Common myeloid progenitor, CD34-positive (primary cell): ENCODE data around the gene FBXO15.
A peak's percentile ranks its signal among the peaks of the same experiment; 100 is the strongest.

ENCODE experiments used
- CTCF ChIA-PET: fragments of 350-600 bp; sonication (Branson Sonifier 250); formaldehyde crosslinking; loops from one replicate; lab custom pipeline; 2021; ENCODE audit warnings: antibody characterized with exemption; lab: Charles Lee
- POLR2A ChIA-PET: fragments of 350-600 bp; sonication (Branson Sonifier 250); formaldehyde crosslinking; loops from one replicate; lab custom pipeline; 2021; ENCODE audit warnings: antibody characterized with exemption; lab: Charles Lee
- DNase-seq, 3 donors: peaks; one replicate each; pipeline versions ENCODE4 v3.0.0 to v3.0.0-alpha.2; 2013
- H3K27ac ChIP-seq, 2 experiments: 1 replicate in 1 of 2; 2 replicates in 1 of 2; pipeline ENCODE4 v1.7.0; 2013; ENCODE audit warnings: inconsistent platforms in 2 of 2, low read length in 2 of 2, mild to moderate bottlenecking in 2 of 2, low read depth in 1 of 2, moderate library complexity in 1 of 2; ENCODE audit not compliant: severe bottlenecking in 2 of 2, insufficient read depth in 1 of 2, poor library complexity in 1 of 2
- H3K27me3 ChIP-seq, 5 experiments: replicated peaks in 2 of 5; 1 replicate in 3 of 5; 2 replicates in 2 of 5; pipeline versions ENCODE4 v1.6.1 to v1.7.0; 2013; ENCODE audit warnings: low read length in 4 of 5, mild to moderate bottlenecking in 2 of 5, moderate library complexity in 2 of 5, inconsistent platforms in 1 of 5; ENCODE audit not compliant: insufficient read depth in 5 of 5, control insufficient read depth in 4 of 5
- H3K36me3 ChIP-seq, 4 experiments: 1 replicate in 2 of 4; 2 replicates in 2 of 4; pipeline versions ENCODE4 v1.6.1 to v1.7.0; 2013; ENCODE audit warnings: low read length in 3 of 4, control low read depth in 1 of 4, mild to moderate bottlenecking in 1 of 4; ENCODE audit not compliant: control insufficient read depth in 4 of 4, insufficient read depth in 4 of 4
- H3K4me1 ChIP-seq, 4 experiments: 1 replicate in 3 of 4; 2 replicates in 1 of 4; pipeline versions ENCODE4 v1.6.1 to v1.7.1; 2013; ENCODE audit warnings: low read length in 3 of 4, mild to moderate bottlenecking in 3 of 4, control low read depth in 1 of 4, inconsistent platforms in 1 of 4, moderate library complexity in 1 of 4; ENCODE audit not compliant: control insufficient read depth in 4 of 4, insufficient read depth in 4 of 4; ENCODE audit errors: control extremely low read depth in 1 of 4
- H3K4me3 ChIP-seq, 7 experiments: 1 replicate in 4 of 7; 2 replicates in 3 of 7; pipeline versions ENCODE4 v1.5.1 to v1.7.0; 2013; ENCODE audit warnings: mild to moderate bottlenecking in 7 of 7, low read length in 6 of 7, moderate library complexity in 6 of 7, inconsistent platforms in 2 of 7, low read depth in 2 of 7, control low read depth in 1 of 7; ENCODE audit not compliant: insufficient read depth in 4 of 7, control insufficient read depth in 1 of 7; ENCODE audit errors: extremely low read depth in 1 of 7
- H3K9me3 ChIP-seq, 5 experiments: 1 replicate in 4 of 5; 2 replicates in 1 of 5; pipeline versions ENCODE4 v1.6.1 to v1.7.1; 2013; ENCODE audit warnings: low read length in 4 of 5, mild to moderate bottlenecking in 2 of 5, inconsistent platforms in 1 of 5, low read depth in 1 of 5, moderate library complexity in 1 of 5; ENCODE audit not compliant: control insufficient read depth in 4 of 5, insufficient read depth in 2 of 5; ENCODE audit errors: control extremely low read depth in 1 of 5
- WGBS: methylation state at CpG from one replicate; pipeline ENCODE4 v1.1.5; 2013; ENCODE audit not compliant: insufficient coverage; 5-methylcytosine and 5-hydroxymethylcytosine counted together

The FBXO15 gene

GRCh38 chr18:74065366-74065765 lies 82.3 kb downstream of the FBXO15 start:
- no peak overlapping the region for H3K4me3 ChIP-seq
- CTCF ChIA-PET, result no interaction called here
- no peaks in the 10 kb centered on the region for H3K4me1 ChIP-seq
- no peaks in the 10 kb centered on the region for H3K9me3 ChIP-seq
- POLR2A ChIA-PET, result no interaction called here
- H3K27me3 ChIP-seq, result peaks cover 0 to 7% (median 3%) of the 10 kb centered on the region in 5 experiments
- no peak overlapping the region for H3K27ac ChIP-seq
- no peak for DNase-seq
- WGBS, result no CpG with 5 or more reads among the region's 3 CpGs
- H3K36me3 ChIP-seq, result no peaks in the 10 kb centered on the region

- DNase-seq, result peak in 1 of 3 donors; percentile 12
- Histone ChIP-seq H3K9me3 (no peaks in the 10 kb centered on the region), H3K27ac (no peak overlapping the region), H3K4me3 (no peak overlapping the region), H3K36me3 (no peaks in the 10 kb centered on the region), H3K4me1 (no peaks in the 10 kb centered on the region), H3K27me3 (peaks cover 0 to 7% (median 3%) of the 10 kb centered on the region in 5 experiments)
- ChIA-PET POLR2A (no interaction called here), CTCF (no interaction called here)
- 66% methylated on average over 5 of the region's 6 CpGs for WGBS
These were observed 83.1 kb downstream of the FBXO15 start for GRCh38 chr18:74064510-74064909.

GRCh38 chr18:74063557-74063956 lies 84.1 kb downstream of the FBXO15 start:
- H3K4me3 ChIP-seq, result no peak overlapping the region
- H3K27ac ChIP-seq, result no peak overlapping the region
- POLR2A ChIA-PET, result no interaction called here
- WGBS, result 95% methylated on average over 3 of the region's 5 CpGs
- no peaks in the 10 kb centered on the region for H3K9me3 ChIP-seq
- CTCF ChIA-PET, result no interaction called here
- no peaks in the 10 kb centered on the region for H3K4me1 ChIP-seq
- H3K36me3 ChIP-seq, result no peaks in the 10 kb centered on the region
- H3K27me3 ChIP-seq, result peaks cover 0 to 7% (median 3%) of the 10 kb centered on the region in 5 experiments
- DNase-seq, result no peak

GRCh38 chr18:74063023-74063422 lies 84.6 kb downstream of the FBXO15 start:
- no peaks in the 10 kb centered on the region for H3K9me3 ChIP-seq
- ChIA-PET POLR2A (no interaction called here), CTCF (no interaction called here)
- no peak overlapping the region for H3K4me3 ChIP-seq
- no peak for DNase-seq
- H3K27me3 ChIP-seq, result peaks cover 0 to 7% (median 0%) of the 10 kb centered on the region in 5 experiments
- H3K27ac ChIP-seq, result no peak overlapping the region
- no peaks in the 10 kb centered on the region for H3K4me1 ChIP-seq
- WGBS, result 90% methylated on average over 1 of the region's 3 CpGs
- no peaks in the 10 kb centered on the region for H3K36me3 ChIP-seq

GRCh38 chr18:74062037-74062436 lies 85.6 kb downstream of the FBXO15 start:
- H3K27me3 ChIP-seq, result peaks cover 0 to 7% (median 0%) of the 10 kb centered on the region in 5 experiments
- ChIA-PET CTCF (no interaction called here), POLR2A (no interaction called here)
- no peak overlapping the region for H3K4me3 ChIP-seq
- no peak for DNase-seq
- H3K4me1 ChIP-seq, result no peaks in the 10 kb centered on the region
- no peaks in the 10 kb centered on the region for H3K36me3 ChIP-seq
- H3K9me3 ChIP-seq, result no peaks in the 10 kb centered on the region
- H3K27ac ChIP-seq, result no peak overlapping the region
- WGBS, result no CpG with 5 or more reads among the region's 3 CpGs

GRCh38 chr18:74060579-74060978 lies 87.1 kb downstream of the FBXO15 start:
- Histone ChIP-seq H3K9me3 (no peaks in the 10 kb centered on the region), H3K27me3 (peaks cover 0 to 5% (median 0%) of the 10 kb centered on the region in 5 experiments), H3K4me3 (no peak overlapping the region), H3K4me1 (no peaks in the 10 kb centered on the region), H3K36me3 (no peaks in the 10 kb centered on the region), H3K27ac (no peak overlapping the region)
- ChIA-PET POLR2A (no interaction called here), CTCF (interaction anchor here (1.0 kb wide), 1 partner anchor 276 kb away, joined by 3 read pairs; no protein-coding TSS in a partner anchor)
- whole genome bisulfite sequencing, result 60% methylated on average over 2 of the region's 3 CpGs
- DNase-seq, result no peak

- POLR2A ChIA-PET, result no interaction called here
These were observed 96.8 kb downstream of the FBXO15 start for GRCh38 chr18:74050807-74051206.

More at GRCh38 chr18:74050807-74051206, 96.8 kb downstream of the FBXO15 start:
- Histone ChIP-seq H3K4me1 (no peaks in the 10 kb centered on the region), H3K9me3 (peaks cover 0 to 6% (median 0%) of the 10 kb centered on the region in 5 experiments), H3K36me3 (no peaks in the 10 kb centered on the region), H3K27ac (no peak overlapping the region), H3K4me3 (no peak overlapping the region), H3K27me3 (no peaks in the 10 kb centered on the region)
- DNase-seq, result no peak
- CTCF ChIA-PET, result no interaction called here
- no CpG with 5 or more reads among the region's 4 CpGs for WGBS
